Body of pancreas (tissue), 4 donors: ENCODE measurements around the gene MTHFS.

Experiments used
- CTCF ChIP-seq, 7 experiments: fragments of 450-650 bp in 4 of 7; fragments of 200-600 bp in 3 of 7; sonication (generic) in 3 of 7; IDR thresholded peaks; one replicate each; pipeline ENCODE4 v1.5.1; 2016 to 2019; ENCODE audit warnings: antibody characterized with exemption in 7 of 7
- POLR2A ChIP-seq, 3 donors: fragments of 450-650 bp; IDR thresholded peaks; one replicate each; pipeline ENCODE4 v1.6.1; 2016; ENCODE audit warnings: antibody characterized with exemption in 3 of 3, mild to moderate bottlenecking in 2 of 3

GRCh38 chr15:79939399-79939798 is 42.6 kb upstream of the MTHFS start:
- no peak for TF ChIP-seq CTCF (IDR thresholded peaks at IDR 0.05)
- no peak for TF ChIP-seq POLR2A (IDR thresholded peaks at IDR 0.05)
